PC-3 (cell line): ENCODE measurements around the gene IFITM5. TPM values are rescaled to one million over a fixed set of nuclear protein-coding genes. Genes with fewer than 3 reads are reported as not detected.

ENCODE experiments used
- ATAC-seq: fragments of 200-7000 bp; cut with Tn5 transposase; 2 replicates; pipeline ENCODE4 v1.9.1; 2020; ENCODE audit warnings: mild to moderate bottlenecking, moderate library complexity
- BruUV-seq: library from RNA; stranded (reverse); fragments of 400-500 nt; replicated peaks from 2 replicates; lab custom pipeline; 2021; lab: Mats Ljungman, UMichigan
- CTCF ChIA-PET: fragments of 300-600 bp; sonication (Branson Sonifier 250); formaldehyde crosslinking; loops from one replicate; lab custom pipeline; 2022; ENCODE audit warnings: antibody characterized with exemption; lab: Charles Lee
- POLR2A ChIA-PET: fragments of 300-600 bp; sonication (Branson Sonifier 250); formaldehyde crosslinking; loops from one replicate; lab custom pipeline; 2022; ENCODE audit warnings: antibody characterized with exemption; ENCODE audit not compliant: unreplicated experiment; lab: Charles Lee
- DNase-seq: peaks from one replicate; pipeline ENCODE4 v3.0.0-alpha.2; 2015
- H2AFZ ChIP-seq: fragments of 300-600 bp; sonication (generic); 2 replicates; pipeline ENCODE4 v1.6.0; 2016; ENCODE audit warnings: antibody characterized with exemption, low read length
- H3F3A ChIP-seq: fragments of 300-600 bp; sonication (generic); one replicate; pipeline ENCODE4 v1.6.0; 2017; ENCODE audit warnings: antibody characterized with exemption, low read length, control low read depth, mild to moderate bottlenecking; ENCODE audit not compliant: unreplicated experiment
- H3K27ac ChIP-seq: fragments of 300-600 bp; sonication (generic); 2 replicates; pipeline ENCODE4 v1.5.1; 2016; ENCODE audit warnings: mild to moderate bottlenecking, low read length
- H3K27me3 ChIP-seq: fragments of 300-600 bp; sonication (generic); 2 replicates; pipeline ENCODE4 v1.6.1; 2016; ENCODE audit warnings: low read length, mixed read lengths
- H3K36me3 ChIP-seq: fragments of 300-600 bp; sonication (generic); 2 replicates; pipeline ENCODE4 v1.6.1; 2016; ENCODE audit warnings: low read depth, mixed run types, low read length, mixed read lengths
- H3K4me1 ChIP-seq: fragments of 300-600 bp; sonication (generic); 2 replicates; pipeline ENCODE4 v1.5.1; 2016; ENCODE audit warnings: low read length; ENCODE audit not compliant: insufficient read depth
- H3K4me2 ChIP-seq: fragments of 300-600 bp; sonication (generic); 2 replicates; pipeline ENCODE4 v1.6.0; 2016; ENCODE audit warnings: low read length
- H3K4me3 ChIP-seq: fragments of 300-600 bp; sonication (generic); 2 replicates; pipeline ENCODE4 v1.5.1; 2016; ENCODE audit warnings: mild to moderate bottlenecking, low read length, mixed read lengths
- H3K79me2 ChIP-seq: fragments of 300-600 bp; sonication (generic); 2 replicates; pipeline ENCODE4 v1.6.1; 2017; ENCODE audit warnings: low read length, mixed read lengths
- H3K9ac ChIP-seq: fragments of 300-600 bp; sonication (generic); 2 replicates; pipeline ENCODE4 v1.6.0; 2016; ENCODE audit warnings: mild to moderate bottlenecking, low read length
- H3K9me2 ChIP-seq: fragments of 300-600 bp; sonication (generic); replicated peaks from 2 replicates; pipeline ENCODE4 v1.6.1; 2016; ENCODE audit warnings: mixed run types, low read length, mixed read lengths
- H3K9me3 ChIP-seq: fragments of 300-600 bp; sonication (generic); 2 replicates; pipeline ENCODE4 v1.6.1; 2016; ENCODE audit warnings: low read length, mixed read lengths
- H4K20me1 ChIP-seq: fragments of 300-600 bp; sonication (generic); 2 replicates; pipeline ENCODE4 v1.6.1; 2016; ENCODE audit warnings: low read length, mixed read lengths
- CTCF ChIP-seq: fragments of 300-600 bp; sonication (generic); conservative IDR thresholded peaks from 2 replicates; pipeline ENCODE4 v1.5.1; 2017; ENCODE audit warnings: antibody characterized with exemption, low read depth, mild to moderate bottlenecking, low read length
- EZH2 ChIP-seq: fragments of 300-600 bp; sonication (generic); IDR thresholded peaks from one replicate; pipeline ENCODE4 v1.6.1; 2017; ENCODE audit warnings: antibody characterized with exemption, mild to moderate bottlenecking, low read length; ENCODE audit not compliant: unreplicated experiment
- EZH2phosphoT487 ChIP-seq: fragments of 300-600 bp; sonication (generic); IDR thresholded peaks from 2 replicates; pipeline ENCODE4 v1.6.1; 2018; ENCODE audit warnings: mild to moderate bottlenecking, antibody characterized with exemption, low read length, borderline replicate concordance
- intact Hi-C: fragments of 100-400 bp; cut with micrococcal nuclease; formaldehyde crosslinking; loops from 2 replicates; pipeline ENCODE4 v1.9.0; 2023
- total RNA-seq: library from RNA; depleted of rRNA; stranded (reverse); fragments of >200 nt; gene quantifications from 2 replicates; pipeline ENCODE4 v1.2.3, GENCODE V29; 2014

The IFITM5 gene
- total RNA-seq, 1 experiment from 2014 or later = not detected

GRCh38 chr11:284105-285020 is 15.0 kb downstream of the IFITM5 start:
- Histone ChIP-seq H3K79me2 (no peaks in the 10 kb centered on the region), H3K27me3 (peaks cover 22% of the 10 kb centered on the region), H3K4me1 (no peaks in the 10 kb centered on the region), H3K9ac (no peak overlapping the region), H2AFZ (no peak overlapping the region), H3K36me3 (no peaks in the 10 kb centered on the region), H3K9me3 (no peaks in the 10 kb centered on the region), H3K27ac (no peak overlapping the region), H3K9me2 (no peaks in the 10 kb centered on the region), H3K4me3 (no peak overlapping the region), H3K4me2 (no peak overlapping the region), H3F3A (no peaks in the 10 kb centered on the region), H4K20me1 (no peaks in the 10 kb centered on the region)
- no peak for ATAC-seq
- no peak for DNase-seq
- no TSS peak for BruUV-seq
- ChIA-PET POLR2A (no interaction called here), CTCF (no interaction called here)
- intact Hi-C loops = no loop called here
- TF ChIP-seq CTCF (no peak), EZH2 (no peak), EZH2phosphoT487 (no peak)

GRCh38 chr11:283405-284104 is 15.8 kb downstream of the IFITM5 start:
- DNase-seq (no peak), ATAC-seq (no peak)
- Histone ChIP-seq H3K4me1 (no peaks in the 10 kb centered on the region), H3F3A (no peaks in the 10 kb centered on the region), H3K9me3 (no peaks in the 10 kb centered on the region), H4K20me1 (no peaks in the 10 kb centered on the region), H2AFZ (no peak overlapping the region), H3K27me3 (peaks cover 22% of the 10 kb centered on the region), H3K79me2 (no peaks in the 10 kb centered on the region), H3K9ac (no peak overlapping the region), H3K4me2 (no peak overlapping the region), H3K27ac (no peak overlapping the region), H3K9me2 (no peaks in the 10 kb centered on the region), H3K4me3 (no peak overlapping the region), H3K36me3 (no peaks in the 10 kb centered on the region)
- ChIA-PET POLR2A (interaction anchor here (0.7 kb wide), 1 partner anchor 67 kb away, joined by 9 read pairs; no protein-coding TSS in a partner anchor), CTCF (no interaction called here)
- TF ChIP-seq EZH2 = no peak
- TF ChIP-seq EZH2phosphoT487 = no peak
- no peak for TF ChIP-seq CTCF
- intact Hi-C loops = no loop called here
- no TSS peak for BruUV-seq
